Inflammatory macrophage treated with lipopolysaccharide for 4 hours (primary cell): ENCODE measurements around the gene HINT3.
"Not testable (repeated sequence)": the region's sequence is repeated elsewhere in the genome, so short reads cannot be mapped to it uniquely, and the experiment has no call there.

Experiments used
- DNase-seq: peaks from one replicate; pipeline ENCODE4 v3.0.0-alpha.2; 2020

The HINT3 gene

DNA sequence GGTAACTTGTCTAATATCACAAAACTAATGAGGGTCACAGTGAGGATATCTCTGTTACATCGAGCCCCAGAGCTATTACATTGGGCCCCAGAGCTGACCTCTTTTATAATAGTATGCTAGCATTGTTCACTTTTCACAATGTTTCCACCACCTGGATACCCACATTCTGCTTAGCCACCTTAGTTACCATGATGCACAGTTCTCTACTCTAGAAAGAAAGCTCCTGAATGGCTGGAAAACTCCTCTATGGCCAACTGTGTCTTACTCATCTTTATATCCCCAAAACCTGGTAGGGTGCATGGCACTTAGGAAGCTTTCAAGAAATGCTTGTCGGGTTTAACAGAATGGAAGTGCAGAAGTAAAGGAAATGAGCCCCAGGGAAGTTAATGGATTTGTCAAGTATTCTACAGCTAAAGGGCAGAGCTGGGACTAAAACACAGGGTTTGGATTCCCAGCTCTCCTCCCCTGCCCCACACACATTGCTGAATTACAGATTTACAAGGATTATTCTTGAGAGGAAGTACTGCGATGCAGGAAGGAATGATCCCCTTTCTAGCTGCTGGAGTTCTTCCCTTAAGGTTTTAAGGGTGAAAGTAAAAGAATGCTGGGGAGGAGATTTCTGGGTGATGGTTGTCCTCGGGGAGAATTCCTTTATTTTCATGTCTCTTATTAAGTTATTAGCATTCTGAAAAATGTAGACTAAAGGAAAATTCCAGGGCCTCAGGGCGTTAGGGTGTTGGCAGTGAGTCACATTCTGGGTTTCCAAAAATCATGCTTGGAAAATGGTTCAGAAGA is 16.1 kb upstream of the HINT3 start:
- no peak for DNase-seq

DNA sequence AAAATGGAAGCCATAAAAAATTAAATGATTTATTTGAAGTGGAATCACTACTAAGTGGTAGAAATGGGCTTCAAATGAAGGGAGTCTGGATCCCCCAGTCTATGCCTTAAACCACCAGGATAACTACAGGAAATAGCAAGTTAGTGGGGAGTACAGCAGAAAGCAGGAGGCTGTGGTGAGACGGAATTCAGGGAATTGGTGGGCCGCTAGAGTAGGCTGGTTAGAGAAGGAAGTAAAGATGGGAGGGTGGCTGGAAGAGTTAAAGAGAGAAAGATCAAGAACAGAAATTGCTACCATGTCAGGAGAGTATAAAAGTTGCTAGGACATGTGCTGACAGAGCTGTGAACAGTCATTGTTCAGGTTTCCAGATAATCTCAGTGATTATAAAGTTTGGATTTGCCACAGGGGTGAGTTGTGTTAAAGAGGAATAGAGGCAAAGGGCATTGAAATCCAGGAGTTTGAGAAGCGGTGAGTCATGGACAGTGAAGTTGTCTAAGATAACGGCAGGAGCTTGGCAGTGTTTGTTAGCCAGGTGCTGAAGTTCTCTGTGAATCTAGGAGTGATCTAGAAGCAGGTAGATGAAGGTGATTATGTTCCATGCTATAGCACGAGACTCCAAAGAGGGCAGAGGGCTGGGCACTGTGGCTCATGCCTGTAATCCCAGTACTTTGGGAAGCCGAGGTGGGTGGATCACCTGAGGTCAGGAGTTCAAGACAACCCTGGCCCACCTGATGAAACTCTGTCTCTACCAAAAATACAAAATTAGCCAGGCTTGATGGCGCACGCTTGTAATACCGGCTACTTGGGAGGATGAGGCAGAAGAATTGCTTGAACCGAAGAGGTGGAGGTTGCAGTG is 13.7 kb upstream of the HINT3 start:
- no peak for DNase-seq

DNA sequence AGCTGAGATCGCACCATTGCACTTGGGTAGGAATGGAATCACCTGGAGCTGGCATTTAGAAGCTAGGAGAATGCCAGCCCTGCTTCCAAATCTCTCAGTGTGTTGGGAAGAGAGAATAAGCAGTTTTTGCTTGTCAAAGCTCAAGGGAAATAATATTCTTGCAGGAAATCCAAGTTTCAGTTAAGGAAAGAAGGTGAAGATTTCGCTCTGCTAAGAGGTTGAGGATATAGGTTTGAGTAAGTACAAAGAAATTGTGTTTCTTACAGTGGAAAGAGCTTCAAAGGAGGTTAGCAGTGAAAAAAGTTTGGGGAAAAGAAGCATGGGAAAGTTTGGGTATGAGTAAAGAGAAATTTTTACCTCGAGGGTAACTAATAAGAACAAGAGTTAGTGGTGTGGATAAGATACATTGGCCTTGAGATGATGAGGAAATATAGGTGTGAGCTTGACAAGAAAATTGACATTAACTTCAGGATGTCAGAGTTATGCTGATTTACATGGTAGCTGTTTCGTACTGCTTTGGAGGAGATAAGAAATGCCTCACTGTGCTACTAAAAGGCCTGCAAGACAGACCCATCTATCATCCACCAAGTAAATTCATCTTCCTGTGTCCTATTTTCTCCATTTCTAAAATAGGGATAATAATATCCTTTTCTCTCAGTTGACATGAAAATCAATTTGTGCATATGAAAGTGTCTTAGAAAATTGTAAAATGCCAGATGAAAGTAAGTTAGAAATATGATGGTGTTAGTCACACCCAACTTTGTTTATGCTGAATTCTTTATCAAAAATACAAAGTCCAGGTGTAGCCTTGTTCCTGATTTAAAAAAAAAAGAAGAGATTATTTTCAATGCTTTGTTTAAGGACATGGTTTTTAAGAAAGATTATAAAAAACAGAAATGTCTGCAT is 12.8 kb upstream of the HINT3 start:
- no peak for DNase-seq

DNA sequence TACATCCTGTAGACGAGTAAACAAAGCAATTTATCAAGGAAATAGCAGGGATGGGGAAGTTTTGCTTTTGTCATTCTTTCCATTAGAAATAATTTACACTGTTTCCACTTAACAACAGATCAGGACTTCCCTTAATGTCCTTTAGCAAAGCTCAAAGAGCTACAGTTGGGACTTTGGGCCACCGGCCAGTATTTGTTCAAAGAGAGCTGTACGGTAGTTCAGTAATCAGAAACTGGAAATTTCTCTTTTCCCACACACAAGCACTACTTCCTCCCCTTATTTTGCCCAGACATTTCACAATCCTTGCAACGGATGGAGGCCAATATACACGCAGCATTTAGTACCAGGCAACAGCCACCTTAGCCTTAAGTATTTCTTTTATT is 12.1 kb upstream of the HINT3 start:
- DNase-seq = peak; percentile 87

DNA sequence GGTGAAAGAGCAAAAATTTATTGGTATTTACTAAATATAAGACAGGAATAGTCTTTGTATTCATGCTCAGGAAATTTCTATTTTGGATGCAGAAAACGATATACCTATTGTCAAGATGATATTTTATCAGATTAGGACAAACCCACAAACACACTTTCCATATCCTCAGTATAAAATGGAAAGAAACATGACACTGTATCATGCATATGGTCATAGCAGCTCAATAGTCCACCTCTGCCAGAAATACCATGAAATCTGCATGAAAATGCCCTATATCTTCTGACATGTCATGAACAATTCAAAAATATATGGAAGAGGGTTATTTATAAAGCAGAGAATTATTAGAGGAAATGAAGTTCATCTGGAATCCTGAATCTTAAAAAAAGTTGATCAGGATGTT is 11.7 kb upstream of the HINT3 start:
- DNase-seq = no peak

DNA sequence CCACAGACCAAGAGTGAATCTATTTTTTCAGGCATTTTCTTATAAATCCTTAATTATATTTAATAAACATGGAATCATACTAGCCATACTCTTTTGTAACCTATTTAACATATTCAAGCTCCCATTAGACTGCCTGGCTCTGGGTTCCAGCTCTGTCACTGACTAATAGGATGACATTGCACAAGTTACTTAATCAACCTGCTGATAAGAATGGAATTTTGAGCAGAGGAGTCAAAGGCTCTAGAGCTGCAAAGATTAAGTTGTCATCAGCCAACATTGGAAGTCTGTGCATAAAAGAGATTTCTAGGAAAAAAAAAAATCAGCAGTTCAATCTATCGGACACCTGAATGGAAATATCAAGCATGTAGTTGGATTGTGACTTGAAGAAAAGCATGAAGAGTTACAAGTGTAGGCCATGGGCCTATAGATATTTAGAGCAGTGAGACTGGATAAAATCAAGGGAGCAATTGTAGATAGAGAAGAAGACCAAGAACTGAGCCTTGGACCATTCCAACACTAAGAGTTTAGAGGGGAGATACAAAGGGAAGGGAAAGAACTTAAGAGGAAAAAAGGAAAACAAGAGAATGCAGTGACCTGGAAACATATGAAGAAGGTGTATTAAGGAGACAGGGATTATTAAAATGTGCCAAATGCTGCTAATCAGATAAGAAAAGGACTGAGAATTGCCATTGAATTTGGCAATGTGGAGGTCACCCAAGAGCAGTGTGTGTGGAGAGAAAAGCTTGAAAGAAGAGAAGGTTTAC is 11.0 kb upstream of the HINT3 start:
- DNase-seq = peak; percentile 24

DNA sequence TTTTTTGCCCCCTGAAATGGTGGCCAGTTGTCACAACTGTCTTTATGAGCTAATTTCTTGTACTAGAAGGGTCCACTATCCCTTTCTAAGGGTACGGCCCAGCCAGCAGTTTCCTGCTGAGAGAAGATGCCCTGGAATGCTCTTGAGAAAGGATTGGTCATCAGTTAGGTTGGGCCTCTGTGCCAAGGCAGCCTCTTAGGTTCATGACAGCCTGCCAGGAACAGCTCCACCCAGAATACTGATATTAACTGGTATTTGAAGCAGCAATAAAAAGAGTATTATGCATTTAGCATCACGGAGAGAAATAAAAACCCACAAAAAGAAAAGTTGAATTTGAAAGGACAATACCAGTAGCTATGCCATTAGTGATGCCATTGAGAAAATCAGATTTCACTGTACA is 9.0 kb upstream of the HINT3 start:
- no peak for DNase-seq

DNA sequence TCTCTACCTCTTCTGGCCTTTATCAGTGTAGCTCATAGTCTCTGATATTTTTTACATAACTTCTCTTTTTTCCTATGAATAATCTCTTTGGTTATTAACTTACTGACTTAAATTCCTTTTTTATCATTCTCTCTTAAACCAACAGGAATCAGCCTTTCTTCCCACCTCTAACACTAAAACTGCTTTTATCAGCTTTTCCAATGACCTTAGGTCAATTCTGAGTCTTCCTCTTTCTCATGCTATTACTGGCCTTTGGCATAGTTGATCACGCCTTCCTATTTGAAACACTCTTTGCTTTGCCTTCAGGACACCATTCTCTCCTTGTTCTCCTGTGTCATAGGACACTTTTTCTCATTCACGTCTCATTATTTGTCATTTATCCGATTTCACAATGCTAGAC is 8.1 kb upstream of the HINT3 start:
- DNase-seq = peak; percentile 52

DNA sequence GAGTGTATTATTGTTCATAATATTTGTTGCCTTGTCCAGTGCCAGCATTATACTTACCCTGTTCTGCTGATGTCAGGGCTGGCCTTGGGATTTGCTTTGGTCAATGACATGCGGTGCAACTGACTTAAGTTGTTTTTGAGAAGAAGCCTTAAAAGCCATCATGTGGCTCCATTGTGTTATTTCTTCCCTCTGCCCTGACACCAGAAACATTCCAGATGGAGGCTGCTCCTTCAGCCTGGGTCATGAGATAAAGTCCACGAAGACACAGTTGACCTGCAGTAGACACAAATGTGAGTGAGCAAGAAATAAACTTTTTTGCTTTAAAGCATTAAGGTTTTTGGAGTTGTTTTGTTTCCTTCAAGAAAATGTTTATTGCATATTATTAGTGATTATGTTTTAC is 7.5 kb upstream of the HINT3 start:
- no peak for DNase-seq

DNA sequence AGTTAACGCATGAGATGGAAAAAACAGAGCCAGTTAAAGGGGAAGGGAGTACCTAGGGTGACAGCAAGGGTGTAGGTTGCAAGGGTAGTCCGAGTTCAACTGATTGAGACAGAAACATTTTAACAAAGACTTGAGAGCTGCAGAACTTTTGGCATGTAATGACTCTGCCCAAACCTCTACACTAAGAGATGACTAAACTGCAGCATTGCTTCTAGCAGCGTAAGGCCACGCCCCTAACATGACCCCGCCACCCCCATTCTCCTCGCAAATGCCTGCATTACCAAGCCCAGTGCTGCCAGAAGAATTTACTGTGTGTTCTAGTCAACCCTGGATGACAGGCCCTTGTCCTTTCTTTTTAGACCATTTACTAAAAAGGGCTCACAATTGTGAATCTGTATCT is 6.3 kb upstream of the HINT3 start:
- no peak for DNase-seq

DNA sequence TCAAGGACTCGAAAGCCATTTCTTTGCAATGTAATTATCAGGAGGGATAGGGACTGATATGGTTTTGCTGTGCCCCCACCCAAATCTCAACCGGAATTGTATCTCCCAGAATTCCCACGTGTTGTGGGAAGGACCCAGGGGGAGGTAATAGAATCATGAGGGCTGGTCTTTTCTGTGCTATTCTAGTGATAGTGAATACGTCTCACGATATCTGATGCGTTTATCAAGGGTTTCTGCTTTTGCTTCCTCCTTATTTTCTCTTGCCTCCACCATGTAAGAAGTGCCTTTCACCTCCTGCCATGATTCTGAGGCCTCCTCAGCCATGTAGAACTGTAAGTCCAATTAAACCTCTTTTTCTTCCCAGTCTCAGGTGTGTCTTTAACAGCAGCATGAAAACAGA is 5.9 kb upstream of the HINT3 start:
- DNase-seq = not testable (repeated sequence)

DNA sequence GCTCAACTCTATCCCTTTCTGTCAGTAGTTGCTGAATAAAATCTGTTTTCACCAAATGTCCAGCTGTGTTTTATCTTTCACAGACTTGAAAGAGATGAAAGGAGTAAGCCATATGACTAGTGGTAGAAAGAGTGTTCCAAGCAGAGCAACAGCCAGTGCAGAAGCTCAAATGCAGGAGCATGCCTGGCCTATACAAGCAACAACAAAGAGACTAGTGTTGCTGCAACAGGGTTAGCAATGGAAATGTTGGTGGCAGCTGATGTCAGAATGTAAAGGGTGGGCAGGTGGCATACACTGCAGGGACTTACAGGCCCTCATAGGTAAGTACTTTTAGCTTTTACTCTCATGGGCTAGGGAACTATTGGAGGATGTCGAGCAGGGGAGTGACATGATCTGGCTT is 5.2 kb upstream of the HINT3 start:
- no peak for DNase-seq

DNA sequence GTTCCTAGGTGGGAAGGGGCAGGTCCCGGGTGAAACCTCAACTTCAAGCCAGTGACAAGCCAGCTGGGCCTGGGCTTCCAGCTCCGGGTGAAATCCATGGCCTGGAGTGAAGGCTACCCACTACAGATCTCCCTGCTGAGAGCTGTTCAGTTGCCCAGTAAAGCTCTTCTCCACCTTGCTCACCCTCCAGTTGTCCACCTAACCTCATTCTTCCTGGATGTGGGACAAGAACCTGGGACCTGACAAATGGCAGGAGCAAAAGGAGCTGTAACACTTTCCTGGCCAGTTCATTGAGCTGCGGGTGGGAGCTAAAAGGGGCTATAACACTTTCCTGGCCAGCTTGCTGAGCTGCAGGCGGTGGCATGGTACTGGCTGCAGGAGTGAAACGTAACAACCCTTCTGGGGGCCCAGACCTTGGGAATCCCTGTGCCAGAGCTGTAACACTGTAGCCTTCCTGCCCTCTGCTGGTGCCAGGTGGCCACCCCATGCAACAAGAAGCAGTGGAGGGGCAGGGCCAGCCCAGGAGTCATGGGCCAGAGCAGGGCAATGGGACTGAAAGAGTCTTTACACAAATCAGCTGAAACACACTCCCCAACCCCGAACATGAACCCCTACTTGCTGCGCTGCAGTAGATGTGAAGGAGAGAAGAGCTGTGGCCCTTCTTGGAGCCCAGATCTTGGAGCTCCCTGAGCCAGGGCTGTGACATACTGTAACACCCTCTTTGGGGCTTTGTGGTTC is 3.6 kb upstream of the HINT3 start:
- DNase-seq = peak; percentile 40

DNA sequence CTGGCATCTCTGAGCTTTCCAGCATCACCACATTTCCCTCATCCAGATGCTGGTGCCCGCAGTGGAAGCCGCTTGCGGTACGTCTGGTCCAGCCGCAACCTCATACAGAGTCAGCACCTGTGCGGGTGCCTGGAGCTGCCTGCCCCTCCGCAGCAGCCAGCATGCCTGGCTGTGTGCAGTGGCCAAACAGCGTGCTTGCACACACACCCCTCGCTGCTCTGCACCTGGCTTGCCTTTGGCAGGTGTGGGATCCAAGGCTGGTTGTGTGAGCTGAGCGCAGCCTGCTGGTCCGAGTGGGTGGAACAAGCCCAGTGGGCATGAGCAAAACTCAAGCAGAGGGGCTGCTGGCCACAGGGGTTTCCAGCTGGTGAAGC is 3.1 kb upstream of the HINT3 start:
- no peak for DNase-seq

DNA sequence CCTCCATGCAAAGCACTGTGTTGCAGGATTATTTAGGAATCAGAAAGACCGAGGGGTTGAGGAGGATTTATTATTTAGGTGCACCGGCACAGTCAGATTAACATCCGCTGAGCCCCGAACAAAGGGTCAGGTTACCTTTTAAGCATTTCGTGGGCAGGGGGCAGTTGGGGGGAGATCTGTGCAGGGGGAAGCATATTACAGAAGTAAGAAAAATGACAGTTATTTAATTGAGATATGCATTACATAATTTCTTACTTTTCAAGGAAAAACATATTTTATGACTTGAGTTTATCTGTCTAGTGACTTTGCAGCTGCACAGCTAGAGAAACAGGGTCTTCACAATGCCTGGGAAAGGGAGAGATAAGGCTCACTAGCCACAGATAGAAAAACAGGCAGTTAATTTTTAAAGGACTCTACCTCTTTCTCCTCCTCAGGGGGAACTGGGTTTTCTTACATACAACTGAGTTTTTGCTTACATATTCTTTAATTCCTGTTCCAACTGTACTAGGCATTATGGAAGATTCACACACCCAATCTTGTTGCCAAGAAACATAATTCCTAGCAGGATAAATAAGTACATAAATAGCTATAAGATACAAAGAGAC is 1.7 kb upstream of the HINT3 start:
- no peak for DNase-seq

DNA sequence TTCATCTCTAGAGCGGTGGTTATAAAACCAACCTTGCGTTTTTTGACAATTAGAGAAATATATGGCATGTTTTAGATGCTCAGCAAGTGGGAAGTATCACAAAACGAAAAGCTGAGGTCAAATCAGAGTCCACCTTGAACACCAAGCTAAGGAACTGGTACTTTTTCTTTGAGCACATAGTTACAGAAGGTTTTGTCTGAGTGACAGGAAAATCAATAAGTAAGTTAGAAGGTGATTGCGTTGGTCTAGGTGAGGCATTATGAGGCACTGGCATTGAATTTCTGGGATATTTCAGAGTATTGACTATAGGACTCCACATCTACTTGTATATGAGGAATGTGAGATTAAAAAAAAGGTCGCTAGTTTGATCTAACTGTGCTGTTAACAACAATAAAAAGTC is 597 bp upstream of the HINT3 start:
- DNase-seq = no peak

DNA sequence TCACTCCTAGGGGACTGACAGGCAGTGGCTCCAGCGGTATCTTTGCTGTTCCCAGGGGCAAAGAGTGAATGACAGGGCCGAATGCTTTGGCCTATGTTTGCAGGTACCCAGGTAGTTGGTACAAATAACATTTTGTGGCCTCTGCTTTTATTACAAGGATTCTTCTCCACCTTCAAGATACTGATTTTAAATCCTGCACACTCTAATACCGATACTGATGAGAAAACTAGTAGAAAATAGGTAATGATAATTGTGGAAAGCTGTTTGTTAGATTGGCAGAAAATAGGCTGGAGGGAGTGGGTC is 772 bp downstream of the HINT3 start:
- DNase-seq = no peak

DNA sequence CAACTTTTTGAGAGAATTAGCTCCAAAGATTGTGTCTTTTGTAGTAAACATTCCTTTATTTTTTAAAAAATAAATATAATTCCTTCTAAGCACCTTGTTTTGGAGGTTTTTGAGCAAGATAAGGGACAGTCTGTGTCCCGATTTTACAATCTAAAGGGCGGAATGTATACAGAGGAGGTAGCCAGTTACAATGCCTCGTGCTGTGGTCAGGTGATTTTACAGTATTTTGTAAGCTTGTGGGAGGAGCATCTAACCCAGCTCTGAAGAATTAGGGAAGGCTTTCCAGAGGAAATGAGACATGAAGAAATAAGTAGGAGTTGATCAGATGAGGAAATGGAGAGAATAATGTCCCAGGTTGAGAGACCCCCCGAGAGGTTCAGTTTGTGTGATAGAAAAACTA is 1.3 kb downstream of the HINT3 start:
- peak; percentile 93 for DNase-seq

DNA sequence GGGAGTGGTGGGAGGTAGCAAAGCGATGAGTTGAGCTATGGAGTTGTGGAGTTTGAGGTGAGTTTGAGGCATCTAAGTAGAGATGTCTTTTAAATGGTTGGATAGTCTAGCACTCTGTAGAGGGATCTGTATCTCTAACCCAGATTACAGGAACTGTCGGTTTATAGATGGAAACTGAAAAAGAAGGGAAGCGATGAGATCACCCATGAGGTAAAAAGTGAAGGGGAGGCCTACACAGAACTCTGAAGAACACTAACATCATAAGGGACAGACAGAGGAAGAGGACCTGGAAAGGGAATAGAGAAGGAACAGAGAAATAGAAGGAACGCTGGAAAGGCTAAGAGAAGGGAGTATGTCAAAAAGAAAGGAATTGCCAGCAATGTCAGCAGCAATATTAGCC is 2.5 kb downstream of the HINT3 start:
- DNase-seq = peak; percentile 78

DNA sequence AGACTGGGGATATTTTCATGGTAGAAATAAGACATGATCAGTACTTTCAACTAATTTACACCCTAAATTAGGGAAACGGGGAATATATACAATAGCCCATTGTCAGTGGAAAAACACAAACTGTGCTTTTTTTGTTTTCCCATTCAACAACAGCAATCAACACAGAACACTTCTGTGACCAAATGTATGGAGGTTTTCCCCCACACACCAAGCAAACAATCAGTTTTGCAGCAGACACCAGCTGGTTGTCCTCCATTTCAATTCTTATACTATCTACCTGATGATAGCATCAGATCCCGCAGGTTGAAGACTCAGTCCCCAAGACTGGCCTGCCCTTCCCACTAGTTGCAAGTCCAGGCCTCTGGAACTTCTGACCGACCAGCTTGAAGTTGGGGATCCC is 4.5 kb downstream of the HINT3 start:
- DNase-seq = no peak

DNA sequence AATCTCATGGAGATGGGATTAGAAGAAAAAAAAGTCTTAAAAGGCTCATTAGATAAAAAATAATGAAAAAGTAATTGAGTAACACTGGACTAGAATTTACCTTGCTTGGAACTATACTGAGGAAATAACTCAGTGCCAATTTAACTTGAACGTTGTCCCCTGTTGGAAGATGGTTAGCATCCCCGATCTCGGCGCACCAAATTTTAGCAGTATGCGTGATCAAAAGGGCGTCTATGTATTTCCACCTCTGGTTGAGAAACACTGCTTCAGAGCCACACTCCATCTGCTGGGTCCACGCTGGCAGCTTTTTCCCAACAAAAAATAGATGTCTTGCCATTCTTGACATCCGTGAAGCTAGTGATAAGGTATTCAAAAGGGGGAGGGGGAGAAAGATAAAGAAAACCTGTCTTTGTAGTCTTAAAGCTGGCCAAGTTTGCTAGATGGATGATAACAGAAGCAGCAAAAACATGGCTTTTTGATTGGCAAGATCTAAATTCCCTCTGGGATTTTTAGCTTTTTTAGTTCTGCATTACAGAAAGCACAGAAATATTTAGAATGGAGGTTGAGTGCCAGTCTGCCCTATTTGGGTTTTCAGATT is 6.4 kb downstream of the HINT3 start:
- DNase-seq = no peak
